HFFc6 (cell line): ENCODE data around the gene SMDT1. TPM values are rescaled to one million over a fixed set of nuclear protein-coding genes. Genes with fewer than 3 reads are reported as not detected.
"Not testable (repeated sequence)": the region's sequence is repeated elsewhere in the genome, so short reads cannot be mapped to it uniquely, and the experiment has no call there.

Experiments used
- DNase-seq: peaks from one replicate; pipeline ENCODE4 v3.0.0-alpha.2; 2018
- H3K27ac Mint-ChIP-seq: 2 replicates; pipeline ENCODE4 v1.8.0; 2020; ENCODE audit warnings: mild to moderate bottlenecking, mixed read lengths
- H3K27me3 Mint-ChIP-seq: 2 replicates; pipeline ENCODE4 v1.8.0; 2021; ENCODE audit warnings: mild to moderate bottlenecking, moderate library complexity, mixed read lengths; ENCODE audit not compliant: insufficient read depth
- H3K36me3 Mint-ChIP-seq: 2 replicates; pipeline ENCODE4 v1.8.0; 2021; ENCODE audit warnings: low read depth, mixed read lengths
- H3K4me1 Mint-ChIP-seq: 2 replicates; pipeline ENCODE4 v1.8.0; 2020; ENCODE audit warnings: low read depth, mixed read lengths
- H3K4me3 Mint-ChIP-seq: 2 replicates; pipeline ENCODE4 v1.8.0; 2020; ENCODE audit warnings: mild to moderate bottlenecking, moderate library complexity, mixed read lengths
- H3K9me3 Mint-ChIP-seq: 2 replicates; pipeline ENCODE4 v1.8.0; 2020; ENCODE audit warnings: mild to moderate bottlenecking, mixed read lengths
- total RNA-seq, 6 experiments: library from RNA; stranded (reverse); fragmentation: NEBNext Ultra II Directional; extraction: Animal tissue kit (Norgen Biotek cat#: 25700); gene quantifications; 2 replicates in 1 of 6; 3 replicates in 5 of 6; pipeline ENCODE4 v1.2.3, GENCODE V29; 2021
- TF ChIP-seq, protein P1 (sequence below): fragments of 200-600 bp; sonication (generic); IDR thresholded peaks from 2 replicates; pipeline ENCODE4 v1.5.0; 2021; ENCODE audit warnings: antibody characterized with exemption, mild to moderate bottlenecking

SMDT1 gene
- total RNA-seq, 6 experiments from 2014 or later, result 46.8 to 55.4 (median 51.7) TPM

DNA sequence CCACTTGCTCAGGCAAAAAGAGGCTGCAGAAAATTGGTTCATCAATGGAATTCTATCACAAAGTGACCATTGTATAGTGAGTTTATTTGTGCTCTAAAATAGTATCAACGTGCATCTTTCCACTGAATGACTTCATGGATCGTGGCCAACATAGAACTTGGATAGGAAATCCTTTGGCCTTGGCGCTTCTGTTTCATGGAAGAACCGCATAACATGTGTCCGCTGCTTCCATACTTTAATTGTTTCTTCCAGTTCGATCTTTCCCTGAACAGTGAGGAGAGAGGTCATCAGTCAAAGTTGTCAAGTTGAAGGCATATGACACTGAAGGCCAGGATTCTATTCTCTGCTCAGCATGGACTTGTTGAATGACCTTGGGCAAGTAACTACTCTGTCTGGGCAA, 6.6 kb downstream of the SMDT1 start:
- TF ChIP-seq, protein P1, sequence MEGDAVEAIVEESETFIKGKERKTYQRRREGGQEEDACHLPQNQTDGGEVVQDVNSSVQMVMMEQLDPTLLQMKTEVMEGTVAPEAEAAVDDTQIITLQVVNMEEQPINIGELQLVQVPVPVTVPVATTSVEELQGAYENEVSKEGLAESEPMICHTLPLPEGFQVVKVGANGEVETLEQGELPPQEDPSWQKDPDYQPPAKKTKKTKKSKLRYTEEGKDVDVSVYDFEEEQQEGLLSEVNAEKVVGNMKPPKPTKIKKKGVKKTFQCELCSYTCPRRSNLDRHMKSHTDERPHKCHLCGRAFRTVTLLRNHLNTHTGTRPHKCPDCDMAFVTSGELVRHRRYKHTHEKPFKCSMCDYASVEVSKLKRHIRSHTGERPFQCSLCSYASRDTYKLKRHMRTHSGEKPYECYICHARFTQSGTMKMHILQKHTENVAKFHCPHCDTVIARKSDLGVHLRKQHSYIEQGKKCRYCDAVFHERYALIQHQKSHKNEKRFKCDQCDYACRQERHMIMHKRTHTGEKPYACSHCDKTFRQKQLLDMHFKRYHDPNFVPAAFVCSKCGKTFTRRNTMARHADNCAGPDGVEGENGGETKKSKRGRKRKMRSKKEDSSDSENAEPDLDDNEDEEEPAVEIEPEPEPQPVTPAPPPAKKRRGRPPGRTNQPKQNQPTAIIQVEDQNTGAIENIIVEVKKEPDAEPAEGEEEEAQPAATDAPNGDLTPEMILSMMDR, result no peak
- H3K4me3 Mint-ChIP-seq, result no peak overlapping the region
- H3K4me1 Mint-ChIP-seq, result peaks cover 28% of the 10 kb centered on the region
- peaks cover 8% of the 10 kb centered on the region for H3K9me3 Mint-ChIP-seq
- H3K27me3 Mint-ChIP-seq, result peaks cover 4% of the 10 kb centered on the region; the same call in 1 of the 2 replicates
- H3K36me3 Mint-ChIP-seq, result peaks cover 45% of the 10 kb centered on the region
- no peak overlapping the region for H3K27ac Mint-ChIP-seq
- no peak for DNase-seq

DNA sequence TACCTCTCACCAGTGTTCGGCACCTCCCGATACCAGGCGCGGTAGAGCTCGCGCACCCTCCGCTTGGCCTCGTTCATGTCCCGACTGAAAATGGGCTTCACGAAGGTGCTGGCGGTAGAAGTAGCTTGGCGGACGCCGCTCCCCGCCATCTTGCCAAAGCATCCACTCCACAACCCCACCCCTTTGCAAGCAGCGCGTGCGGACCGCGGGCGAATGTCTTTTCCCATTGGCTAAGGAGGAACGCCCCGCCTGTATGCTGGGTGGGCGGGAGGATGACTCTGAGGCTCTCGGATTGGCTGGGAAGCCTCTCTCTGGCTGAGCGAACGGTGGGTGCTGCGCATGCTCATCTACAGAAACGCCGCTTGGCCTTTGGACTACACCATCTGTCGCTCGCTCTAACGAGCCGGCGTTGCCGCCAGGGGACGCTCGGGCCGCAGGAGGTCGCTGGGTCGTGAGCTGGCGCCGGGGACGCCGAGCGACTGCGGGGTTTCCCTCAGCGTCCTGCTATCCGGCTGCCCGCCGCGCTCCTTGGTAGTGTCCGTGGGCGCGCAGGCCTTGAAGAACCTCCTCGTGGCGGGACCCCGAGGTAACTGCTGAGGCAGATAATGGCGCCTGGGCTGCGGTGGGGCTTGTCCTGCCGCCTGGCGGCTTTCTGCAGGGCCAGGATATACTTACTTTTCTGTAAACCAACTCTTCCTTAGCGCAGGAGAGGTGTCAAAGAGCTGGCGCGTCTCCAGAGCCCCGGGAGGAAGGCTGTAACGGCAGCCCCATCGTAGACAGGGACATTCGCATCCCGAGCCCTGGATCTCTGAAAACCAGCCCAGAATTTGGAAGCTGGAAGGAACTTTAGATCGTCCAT, 11.3 kb downstream of the SMDT1 start, which contains the start of gene NDUFA6:
TSS of gene NDUFA6 (minus strand) at position 177 of the 859 bp plus-strand sequence. CDS start at position 149, 28 bp downstream.
- Mint-ChIP-seq H3K4me3 (peak within 1 kb of the TSS; percentile 98), H3K9me3 (peaks cover 8% of the 10 kb centered on the region), H3K36me3 (peaks cover 27% of the 10 kb centered on the region), H3K4me1 (peaks cover 21% of the 10 kb centered on the region), H3K27ac (peak within 1 kb of the TSS; percentile 98), H3K27me3 (peaks cover 3% of the 10 kb centered on the region; the same call in 1 of the 2 replicates)
- peak; percentile 99 for DNase-seq
- TF ChIP-seq, protein P1, result peak; percentile 94

DNA sequence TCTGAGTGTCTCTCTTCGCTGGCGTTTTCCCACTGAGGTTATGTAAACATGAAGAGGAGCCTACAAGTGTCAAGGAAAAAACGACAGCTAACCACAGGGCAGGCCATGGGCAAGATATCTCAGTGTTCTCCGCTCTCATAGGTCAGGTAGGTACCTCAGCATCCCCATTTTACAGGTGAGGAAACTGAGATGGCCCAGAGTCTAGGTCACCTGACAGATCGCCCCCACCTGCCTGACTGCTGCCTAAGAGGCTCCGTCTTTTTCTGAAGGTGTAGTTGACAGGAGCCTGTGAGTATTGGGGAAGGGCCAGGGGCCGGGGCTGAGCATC, 11.9 kb downstream of the SMDT1 start:
- Mint-ChIP-seq H3K4me1 (peaks cover 21% of the 10 kb centered on the region), H3K27me3 (peaks cover 3% of the 10 kb centered on the region; the same call in 1 of the 2 replicates), H3K9me3 (peaks cover 8% of the 10 kb centered on the region), H3K4me3 (peak overlapping the region; percentile 98), H3K27ac (peak overlapping the region; percentile 98), H3K36me3 (peaks cover 21% of the 10 kb centered on the region)
- TF ChIP-seq, protein P1, result no peak
- no peak for DNase-seq

DNA sequence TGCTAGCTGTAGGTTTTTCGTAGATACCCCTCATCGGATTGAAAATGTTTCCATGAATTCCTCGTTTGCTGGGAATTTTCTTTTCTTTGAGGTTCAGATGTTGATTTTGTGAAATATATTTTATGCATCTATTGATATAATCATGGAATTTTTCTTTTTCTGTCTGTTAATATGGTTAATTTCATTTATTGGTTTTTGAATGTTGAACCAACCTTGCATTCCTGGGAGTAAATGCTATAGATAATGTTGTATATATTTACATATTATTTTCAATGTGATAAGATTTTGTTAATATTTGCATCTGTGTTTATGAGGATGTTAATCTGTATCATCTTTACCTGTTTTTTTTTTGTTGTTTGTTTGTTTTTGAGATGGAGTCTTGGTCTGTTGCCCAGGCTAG, 21.7 kb downstream of the SMDT1 start:
- TF ChIP-seq, protein P1, result no peak
- no peak overlapping the region for H3K4me3 Mint-ChIP-seq
- H3K27ac Mint-ChIP-seq, result no peak overlapping the region
- H3K27me3 Mint-ChIP-seq, result peaks cover 1% of the 10 kb centered on the region
- no peaks in the 10 kb centered on the region for H3K4me1 Mint-ChIP-seq
- peaks cover 46% of the 10 kb centered on the region for H3K9me3 Mint-ChIP-seq
- peaks cover 32% of the 10 kb centered on the region; the same call in 1 of the 2 replicates for H3K36me3 Mint-ChIP-seq
- DNase-seq, result no peak

DNA sequence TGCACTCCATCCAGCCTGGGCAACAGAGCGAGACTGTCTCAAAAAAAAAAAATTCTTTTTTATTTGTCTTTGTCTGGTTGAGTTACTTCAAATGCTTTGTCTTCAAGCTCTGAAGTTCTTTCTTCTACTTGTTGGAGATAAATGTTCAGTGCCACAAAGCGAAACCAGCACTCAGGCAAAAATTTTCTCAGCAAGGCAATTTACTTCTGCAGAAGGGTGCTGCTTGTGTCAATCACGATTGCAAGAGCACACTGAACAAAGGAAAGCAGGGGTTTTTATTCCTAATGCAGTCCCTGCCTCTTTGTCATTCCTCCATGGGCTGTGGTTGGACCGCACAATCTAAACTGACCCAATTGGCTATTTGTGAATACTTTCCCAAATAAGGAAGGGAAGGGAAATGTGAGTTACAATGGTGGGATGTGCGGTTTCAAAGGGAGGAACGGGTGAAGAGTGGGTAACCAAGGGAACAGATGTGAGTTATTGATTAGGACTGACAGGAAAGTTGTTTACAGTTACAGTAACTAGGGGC, 24.9 kb downstream of the SMDT1 start:
- not testable (repeated sequence) for H3K4me1 Mint-ChIP-seq, DNase-seq, H3K27ac Mint-ChIP-seq, H3K4me3 Mint-ChIP-seq, H3K27me3 Mint-ChIP-seq
- H3K36me3 Mint-ChIP-seq, result peaks cover 30% of the 10 kb centered on the region; the same call in 1 of the 2 replicates
- peaks cover 46% of the 10 kb centered on the region for H3K9me3 Mint-ChIP-seq

DNA sequence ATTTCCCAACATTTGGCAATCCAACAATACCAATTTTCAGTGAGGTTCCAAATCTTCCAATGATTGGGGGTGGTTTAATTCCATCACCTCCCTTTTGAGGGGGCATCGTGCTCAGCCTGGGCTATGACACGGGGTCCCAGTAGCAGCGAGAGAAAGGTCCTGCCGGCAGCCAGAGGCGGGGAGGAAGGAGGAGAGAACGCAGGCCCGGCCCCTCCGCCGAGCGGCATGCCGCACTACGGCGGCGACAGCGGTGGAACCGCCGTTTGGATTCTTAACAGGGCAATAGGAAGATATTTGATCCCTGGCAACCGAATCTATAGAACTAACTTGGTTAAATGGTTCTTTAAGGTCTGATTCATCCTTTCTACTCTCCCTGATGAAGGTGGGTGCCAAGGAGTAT, 29.3 kb downstream of the SMDT1 start:
- Mint-ChIP-seq H3K36me3 (peaks cover 13% of the 10 kb centered on the region; the same call in 1 of the 2 replicates), H3K27me3 (peaks cover 4% of the 10 kb centered on the region; the same call in 1 of the 2 replicates), H3K4me1 (no peaks in the 10 kb centered on the region), H3K9me3 (peaks cover 12% of the 10 kb centered on the region), H3K27ac (no peak overlapping the region), H3K4me3 (no peak overlapping the region)
- no peak for DNase-seq
- TF ChIP-seq, protein P1, result no peak
